OCI-LY1 (cell line): ENCODE results near the gene MAML1.

Source experiments
- EZH2 ChIP-seq: fragments of 200-600 bp; sonication (generic), shearing (Covaris generic); IDR thresholded peaks from 2 replicates; pipeline ENCODE4 v1.8.0; 2017; ENCODE audit warnings: borderline replicate concordance, mixed run types, mild to moderate bottlenecking, antibody characterized with exemption, low read length, moderate library complexity, mixed read lengths
- TF ChIP-seq, protein P1 (sequence below): fragments of 200-600 bp; sonication (generic), shearing (Covaris generic); IDR thresholded peaks from 2 replicates; pipeline ENCODE4 v1.5.1; 2017; ENCODE audit warnings: mild to moderate bottlenecking, antibody characterized with exemption, low read length, moderate library complexity, mixed read lengths

- TF ChIP-seq EZH2, result no peak
- TF ChIP-seq, protein P1, sequence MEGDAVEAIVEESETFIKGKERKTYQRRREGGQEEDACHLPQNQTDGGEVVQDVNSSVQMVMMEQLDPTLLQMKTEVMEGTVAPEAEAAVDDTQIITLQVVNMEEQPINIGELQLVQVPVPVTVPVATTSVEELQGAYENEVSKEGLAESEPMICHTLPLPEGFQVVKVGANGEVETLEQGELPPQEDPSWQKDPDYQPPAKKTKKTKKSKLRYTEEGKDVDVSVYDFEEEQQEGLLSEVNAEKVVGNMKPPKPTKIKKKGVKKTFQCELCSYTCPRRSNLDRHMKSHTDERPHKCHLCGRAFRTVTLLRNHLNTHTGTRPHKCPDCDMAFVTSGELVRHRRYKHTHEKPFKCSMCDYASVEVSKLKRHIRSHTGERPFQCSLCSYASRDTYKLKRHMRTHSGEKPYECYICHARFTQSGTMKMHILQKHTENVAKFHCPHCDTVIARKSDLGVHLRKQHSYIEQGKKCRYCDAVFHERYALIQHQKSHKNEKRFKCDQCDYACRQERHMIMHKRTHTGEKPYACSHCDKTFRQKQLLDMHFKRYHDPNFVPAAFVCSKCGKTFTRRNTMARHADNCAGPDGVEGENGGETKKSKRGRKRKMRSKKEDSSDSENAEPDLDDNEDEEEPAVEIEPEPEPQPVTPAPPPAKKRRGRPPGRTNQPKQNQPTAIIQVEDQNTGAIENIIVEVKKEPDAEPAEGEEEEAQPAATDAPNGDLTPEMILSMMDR, result no peak
Observed at GRCh38 chr5:179788193-179788854, 55.7 kb downstream of the MAML1 start.
